ENCODE measurements around the gene LGR6.

The LGR6 gene

GRCh38 chr1:202200669-202201068 lies 7.1 kb downstream of the LGR6 start:
- DNase-seq (ENCODE audit: low spot score) = no peak

- DNase-seq (ENCODE audit: low spot score) = no peak
These were observed 7.7 kb downstream of the LGR6 start for GRCh38 chr1:202201266-202201665.

GRCh38 chr1:202201971-202202370 lies 8.4 kb downstream of the LGR6 start:
- DNase-seq (ENCODE audit: low spot score) = no peak

GRCh38 chr1:202202500-202203168 lies 9.0 kb downstream of the LGR6 start:
- no peak for DNase-seq (ENCODE audit: low spot score)

- no peak for DNase-seq (ENCODE audit: low spot score)
These were observed 9.8 kb downstream of the LGR6 start for GRCh38 chr1:202203238-202204039.

GRCh38 chr1:202204065-202204464 lies 10.5 kb downstream of the LGR6 start:
- DNase-seq (ENCODE audit: low spot score) = no peak

- DNase-seq (ENCODE audit: low spot score) = no peak
These were observed 12.1 kb downstream of the LGR6 start for GRCh38 chr1:202205523-202206190.

GRCh38 chr1:202207292-202207691 lies 13.7 kb downstream of the LGR6 start:
- DNase-seq (ENCODE audit: low spot score) = no peak

- no peak for DNase-seq (ENCODE audit: low spot score)
These were observed 14.8 kb downstream of the LGR6 start for GRCh38 chr1:202208351-202208857.

GRCh38 chr1:202210385-202210784 lies 16.8 kb downstream of the LGR6 start:
- no peak for DNase-seq (ENCODE audit: low spot score)

- no peak for DNase-seq (ENCODE audit: low spot score)
These were observed 17.4 kb downstream of the LGR6 start for GRCh38 chr1:202210969-202211368.

- no peak for DNase-seq (ENCODE audit: low spot score)
These were observed 19.2 kb downstream of the LGR6 start for GRCh38 chr1:202212787-202213186.

GRCh38 chr1:202213361-202214088 lies 19.9 kb downstream of the LGR6 start:
- no peak for DNase-seq (ENCODE audit: low spot score)

- no peak for DNase-seq (ENCODE audit: low spot score)
These were observed 20.7 kb downstream of the LGR6 start for GRCh38 chr1:202214089-202214843.

GRCh38 chr1:202215472-202216130 lies 22.0 kb downstream of the LGR6 start:
- no peak for DNase-seq (ENCODE audit: low spot score)

GRCh38 chr1:202216691-202217090 lies 23.1 kb downstream of the LGR6 start:
- no peak for DNase-seq (ENCODE audit: low spot score)

- no peak for DNase-seq (ENCODE audit: low spot score)
These were observed 23.9 kb downstream of the LGR6 start for GRCh38 chr1:202217516-202217915.

GRCh38 chr1:202217951-202218350 lies 24.4 kb downstream of the LGR6 start:
- no peak for DNase-seq (ENCODE audit: low spot score)

- no peak for DNase-seq (ENCODE audit: low spot score)
These were observed 27.1 kb downstream of the LGR6 start for GRCh38 chr1:202220733-202221132.
